ENCODE data around the gene AP2A2. TPM values are rescaled to one million over a fixed set of nuclear protein-coding genes. Genes with fewer than 3 reads are reported as not detected.

Gene AP2A2
- 62.0 to 72.0 TPM (median 69.7 TPM) in 3 replicates for total RNA-seq
- long read RNA-seq, full-length matches to known transcripts = 64 of 82 reads
- long read RNA-seq, partial matches to known transcripts = 7 of 82 reads
- long read RNA-seq, other reads (novel, unspliced or antisense) = 11 of 82 reads

DNA sequence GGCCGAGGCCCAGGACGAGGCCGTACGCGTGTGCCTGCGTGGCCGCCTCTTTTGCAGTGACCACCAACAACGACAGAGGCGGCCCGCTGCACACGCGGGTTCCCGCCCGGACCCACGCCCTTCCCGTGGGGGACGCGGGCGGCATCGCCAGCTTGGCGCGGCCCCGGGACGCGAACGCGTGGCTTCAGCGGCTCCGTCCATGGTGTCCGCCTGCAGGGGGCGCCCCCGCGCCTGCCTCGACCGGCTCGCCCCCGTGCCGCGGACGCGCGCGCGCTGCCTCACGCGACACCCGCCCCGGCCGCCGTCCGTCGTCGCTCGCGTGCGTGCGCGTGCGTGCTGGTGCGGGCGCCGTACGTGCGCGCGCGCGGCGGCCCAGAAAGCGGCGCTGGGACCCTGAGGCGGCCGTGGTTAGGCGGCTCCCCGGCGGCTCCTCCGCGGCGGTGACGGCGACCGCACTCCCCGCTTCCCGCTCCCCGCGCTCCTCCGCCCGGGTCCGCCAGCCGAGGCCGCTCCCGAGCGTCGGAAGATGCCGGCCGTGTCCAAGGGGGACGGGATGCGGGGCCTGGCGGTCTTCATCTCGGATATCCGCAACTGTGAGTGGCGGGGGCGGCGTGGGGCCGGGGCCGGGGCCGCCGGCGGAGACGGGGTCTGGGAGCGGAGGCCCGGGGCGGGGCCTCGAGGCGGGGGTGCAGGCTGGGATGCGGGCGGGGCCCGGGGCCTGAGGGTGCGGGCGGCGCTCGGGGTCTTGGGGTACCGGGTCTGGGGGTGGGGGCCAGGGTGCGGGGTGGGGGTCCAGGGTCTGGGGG is at the start of gene AP2A2:
AP2A2 (plus strand) TSS at position 375 of the 806 bp plus-strand sequence; CDS start at position 527, 152 bp downstream.
- Mint-ChIP-seq H3K27ac (ENCODE audit: unreplicated experiment) (peak within 1 kb of the TSS; percentile 78), H3K9me3 (ENCODE audit: low read depth) (no peaks in the 10 kb centered on the region), H3K4me3 (ENCODE audit: unreplicated experiment) (peak within 1 kb of the TSS; percentile 85), H3K36me3 (ENCODE audit: low read depth) (no peaks in the 10 kb centered on the region), H3K4me1 (ENCODE audit: low read depth) (peaks cover 20% of the 10 kb centered on the region), H3K27me3 (ENCODE audit: low read depth) (no peaks in the 10 kb centered on the region)
- TF ChIP-seq, protein P1, sequence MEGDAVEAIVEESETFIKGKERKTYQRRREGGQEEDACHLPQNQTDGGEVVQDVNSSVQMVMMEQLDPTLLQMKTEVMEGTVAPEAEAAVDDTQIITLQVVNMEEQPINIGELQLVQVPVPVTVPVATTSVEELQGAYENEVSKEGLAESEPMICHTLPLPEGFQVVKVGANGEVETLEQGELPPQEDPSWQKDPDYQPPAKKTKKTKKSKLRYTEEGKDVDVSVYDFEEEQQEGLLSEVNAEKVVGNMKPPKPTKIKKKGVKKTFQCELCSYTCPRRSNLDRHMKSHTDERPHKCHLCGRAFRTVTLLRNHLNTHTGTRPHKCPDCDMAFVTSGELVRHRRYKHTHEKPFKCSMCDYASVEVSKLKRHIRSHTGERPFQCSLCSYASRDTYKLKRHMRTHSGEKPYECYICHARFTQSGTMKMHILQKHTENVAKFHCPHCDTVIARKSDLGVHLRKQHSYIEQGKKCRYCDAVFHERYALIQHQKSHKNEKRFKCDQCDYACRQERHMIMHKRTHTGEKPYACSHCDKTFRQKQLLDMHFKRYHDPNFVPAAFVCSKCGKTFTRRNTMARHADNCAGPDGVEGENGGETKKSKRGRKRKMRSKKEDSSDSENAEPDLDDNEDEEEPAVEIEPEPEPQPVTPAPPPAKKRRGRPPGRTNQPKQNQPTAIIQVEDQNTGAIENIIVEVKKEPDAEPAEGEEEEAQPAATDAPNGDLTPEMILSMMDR (IDR thresholded peaks at IDR 0.05) = peak; percentile 85
- DNase-seq (ENCODE audit: low spot score) = peak; percentile 95

DNA sequence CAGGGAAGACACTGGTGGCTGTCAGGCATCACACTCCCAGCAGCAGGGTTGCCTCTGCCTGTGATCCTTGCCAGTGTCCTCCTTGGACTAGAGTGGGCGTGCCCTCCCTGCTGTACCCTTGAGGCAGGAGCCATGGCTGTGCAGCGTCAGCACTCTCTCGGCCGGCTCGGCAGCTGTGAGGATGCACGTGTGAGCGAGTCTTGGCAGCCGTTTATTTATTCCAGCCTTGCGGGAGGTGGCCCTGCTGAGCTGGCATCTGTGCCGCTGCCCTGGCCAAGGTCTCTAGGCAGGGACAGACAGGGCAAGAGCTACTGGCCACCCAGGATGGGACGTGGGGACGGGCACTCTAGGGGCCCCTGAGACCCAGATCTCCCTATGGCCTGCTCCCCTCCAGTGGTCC is 49.1 kb upstream of the AP2A2 start:
- no peak overlapping the region for H3K4me3 Mint-ChIP-seq (ENCODE audit: unreplicated experiment)

DNA sequence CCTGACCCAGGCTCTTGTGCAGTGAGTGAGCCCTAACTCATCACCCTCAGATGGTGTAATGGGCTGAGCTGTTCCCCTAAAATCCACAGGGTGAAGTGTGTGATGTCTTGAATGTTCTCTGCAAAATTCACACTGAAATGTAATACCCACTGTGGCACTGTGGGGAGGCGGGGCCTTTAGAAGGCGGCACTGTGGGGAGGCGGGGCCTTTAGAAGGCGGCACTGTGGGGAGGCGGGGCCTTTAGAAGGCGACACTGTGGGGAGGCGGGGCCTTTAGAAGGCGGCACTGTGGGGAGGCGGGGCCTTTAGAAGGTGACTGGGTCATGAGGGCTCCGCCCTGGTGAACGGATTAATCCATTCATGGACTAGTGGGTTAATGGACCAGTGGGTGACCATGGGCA is 48.1 kb upstream of the AP2A2 start:
- no peak overlapping the region for H3K27ac Mint-ChIP-seq (ENCODE audit: unreplicated experiment)
- H3K9me3 Mint-ChIP-seq (ENCODE audit: low read depth) = no peaks in the 10 kb centered on the region
- no peak for DNase-seq (ENCODE audit: low spot score)
- peaks cover 15% of the 10 kb centered on the region for H3K36me3 Mint-ChIP-seq (ENCODE audit: low read depth)
- H3K27me3 Mint-ChIP-seq (ENCODE audit: low read depth) = no peaks in the 10 kb centered on the region
- TF ChIP-seq, protein P1 (IDR thresholded peaks at IDR 0.05) = no peak
- peaks cover 5% of the 10 kb centered on the region for H3K4me1 Mint-ChIP-seq (ENCODE audit: low read depth)
- H3K4me3 Mint-ChIP-seq (ENCODE audit: unreplicated experiment) = no peak overlapping the region

More for the DNA sequence above, 49.1 kb upstream of the AP2A2 start:
- TF ChIP-seq, protein P1 (IDR thresholded peaks at IDR 0.05) = no peak
- peaks cover 10% of the 10 kb centered on the region for H3K36me3 Mint-ChIP-seq (ENCODE audit: low read depth)
- no peaks in the 10 kb centered on the region for H3K9me3 Mint-ChIP-seq (ENCODE audit: low read depth)
- H3K27ac Mint-ChIP-seq (ENCODE audit: unreplicated experiment) = no peak overlapping the region
- H3K4me1 Mint-ChIP-seq (ENCODE audit: low read depth) = peaks cover 4% of the 10 kb centered on the region
- H3K27me3 Mint-ChIP-seq (ENCODE audit: low read depth) = no peaks in the 10 kb centered on the region
- DNase-seq (ENCODE audit: low spot score) = no peak

DNA sequence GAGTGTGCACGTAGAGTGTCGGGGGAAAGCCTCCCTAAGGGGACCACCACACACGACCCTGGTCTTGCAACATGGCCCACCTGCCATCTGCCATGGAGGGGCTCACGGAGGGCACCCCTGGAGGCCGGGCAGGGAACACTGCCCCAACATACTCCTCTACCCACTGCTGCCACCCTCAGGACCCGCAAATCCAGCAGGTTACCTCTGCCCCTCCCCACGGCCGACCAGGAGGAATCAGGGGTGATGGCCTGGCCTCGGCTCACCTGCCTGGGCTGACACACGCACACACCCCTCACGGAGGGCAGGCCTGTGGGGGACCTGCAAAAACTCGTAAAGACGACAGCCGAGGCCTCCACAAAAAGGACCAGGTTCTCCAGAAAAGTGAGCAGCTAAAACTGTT is 45.2 kb upstream of the AP2A2 start:
- Mint-ChIP-seq H3K27me3 (ENCODE audit: low read depth) (no peaks in the 10 kb centered on the region), H3K36me3 (ENCODE audit: low read depth) (peaks cover 13% of the 10 kb centered on the region), H3K4me1 (ENCODE audit: low read depth) (peaks cover 10% of the 10 kb centered on the region), H3K4me3 (ENCODE audit: unreplicated experiment) (no peak overlapping the region), H3K27ac (ENCODE audit: unreplicated experiment) (no peak overlapping the region), H3K9me3 (ENCODE audit: low read depth) (no peaks in the 10 kb centered on the region)
- DNase-seq (ENCODE audit: low spot score) = no peak
- TF ChIP-seq, protein P1 (IDR thresholded peaks at IDR 0.05) = no peak

DNA sequence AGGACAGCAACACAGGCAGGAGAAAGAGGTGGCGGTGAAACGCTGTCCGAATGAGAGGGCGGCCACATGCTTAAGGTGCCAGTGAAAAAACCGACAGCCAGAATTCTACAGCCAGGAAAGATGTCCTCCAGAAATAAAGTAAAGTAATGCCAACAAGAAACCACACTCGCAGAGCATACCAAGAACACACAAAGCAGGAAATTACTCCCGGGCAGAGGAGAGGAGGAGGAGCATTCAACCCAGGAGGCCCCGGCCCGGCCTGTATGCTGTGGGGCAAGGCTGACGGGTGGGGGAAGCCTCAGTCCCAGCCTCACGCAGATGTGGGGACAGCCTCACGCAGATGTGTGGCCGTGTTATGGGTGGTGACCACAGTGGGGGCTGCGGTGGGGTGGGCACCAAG is 43.1 kb upstream of the AP2A2 start:
- H3K4me3 Mint-ChIP-seq (ENCODE audit: unreplicated experiment) = no peak overlapping the region
- peaks cover 10% of the 10 kb centered on the region for H3K4me1 Mint-ChIP-seq (ENCODE audit: low read depth)
- no peaks in the 10 kb centered on the region for H3K27me3 Mint-ChIP-seq (ENCODE audit: low read depth)
- H3K9me3 Mint-ChIP-seq (ENCODE audit: low read depth) = no peaks in the 10 kb centered on the region
- H3K27ac Mint-ChIP-seq (ENCODE audit: unreplicated experiment) = peak overlapping the region; percentile 66
- DNase-seq (ENCODE audit: low spot score) = no peak
- peaks cover 19% of the 10 kb centered on the region for H3K36me3 Mint-ChIP-seq (ENCODE audit: low read depth)
- TF ChIP-seq, protein P1 (IDR thresholded peaks at IDR 0.05) = no peak

All from chondrocyte (in vitro differentiated cells).